ENCODE measurements around the gene PIMREG.

PIMREG gene

GRCh38 chr17:6467567-6467966, 23.3 kb downstream of the PIMREG start:
- H3K4me3 ChIP-seq (ENCODE audit: low read depth, low read length) = no peak overlapping the region
- TF ChIP-seq CTCF (IDR thresholded peaks at IDR 0.05; ENCODE audit: borderline replicate concordance, insufficient read depth, low read depth, low read length) = no peak

- TF ChIP-seq CTCF (IDR thresholded peaks at IDR 0.05; ENCODE audit: borderline replicate concordance, insufficient read depth, low read depth, low read length) = no peak
- H3K4me3 ChIP-seq (ENCODE audit: low read depth, low read length) = no peak overlapping the region
Observed at GRCh38 chr17:6468051-6468790, 24.0 kb downstream of the PIMREG start.

GRCh38 chr17:6470146-6470718, 26.0 kb downstream of the PIMREG start:
- TF ChIP-seq CTCF (IDR thresholded peaks at IDR 0.05; ENCODE audit: borderline replicate concordance, insufficient read depth, low read depth, low read length) = no peak
- no peak overlapping the region for H3K4me3 ChIP-seq (ENCODE audit: low read depth, low read length)

GRCh38 chr17:6470751-6471521, 26.7 kb downstream of the PIMREG start:
- no peak for TF ChIP-seq CTCF (IDR thresholded peaks at IDR 0.05; ENCODE audit: borderline replicate concordance, insufficient read depth, low read depth, low read length)
- H3K4me3 ChIP-seq (ENCODE audit: low read depth, low read length) = no peak overlapping the region

- no peak overlapping the region for H3K4me3 ChIP-seq (ENCODE audit: low read depth, low read length)
- TF ChIP-seq CTCF (IDR thresholded peaks at IDR 0.05; ENCODE audit: borderline replicate concordance, insufficient read depth, low read depth, low read length) = no peak
Observed at GRCh38 chr17:6471531-6472465, 27.5 kb downstream of the PIMREG start.

- no peak overlapping the region for H3K4me3 ChIP-seq (ENCODE audit: low read depth, low read length)
- no peak for TF ChIP-seq CTCF (IDR thresholded peaks at IDR 0.05; ENCODE audit: borderline replicate concordance, insufficient read depth, low read depth, low read length)
Observed at GRCh38 chr17:6472517-6472916, 28.3 kb downstream of the PIMREG start.

Measured in GM12875 (cell line).